ENCODE data around the gene USH2A.

- TF ChIP-seq CTCF (IDR thresholded peaks at IDR 0.05; ENCODE audit: insufficient read depth, low read length, poor library complexity, severe bottlenecking) (no peak), EZH2phosphoT487 (conservative IDR thresholded peaks at IDR 0.05; ENCODE audit: low read length) (no peak)
These were observed 674.8 kb downstream of the USH2A start for GRCh38 chr1:215748431-215748830.

Data from SU-DHL-6 (cell line).